Measurements from ENCODE around the gene MT3. TPM values are rescaled to one million over a fixed set of nuclear protein-coding genes. Genes with fewer than 3 reads are reported as not detected.
A peak's percentile ranks its signal among the peaks of the same experiment; 100 is the strongest.

Gene MT3
- total and polyA plus RNA-seq, 2 of the 13 experiments (the other 11 are each of a cell fraction or from before 2014, with no cell fraction given) = not detected

- TF ChIP-seq ARID4A (CRISPR knock-in tag; IDR thresholded peaks at IDR 0.05; ENCODE audit: borderline replicate concordance) (no peak), ZMYM2 (CRISPR knock-in tag; IDR thresholded peaks at IDR 0.05) (no peak), ZNF546 (CRISPR knock-in tag; conservative IDR thresholded peaks at IDR 0.05) (peak; percentile 47; the same call in 1 of the 2 replicates), RARG (CRISPR knock-in tag; IDR thresholded peaks at IDR 0.05; ENCODE audit: low read depth) (no peak), KDM1A (CRISPR knock-in tag; IDR thresholded peaks at IDR 0.05) (no peak), NFIC (IDR thresholded peaks at IDR 0.05; ENCODE audit: low read length) (peak; percentile 58; the same call in 1 of the 2 replicates), ARHGAP35 (CRISPR knock-in tag; IDR thresholded peaks at IDR 0.05; ENCODE audit: borderline replicate concordance) (no peak), SAP130 (CRISPR knock-in tag; IDR thresholded peaks at IDR 0.05; ENCODE audit: low read depth) (peak; percentile 83), ZNF318 (CRISPR knock-in tag; IDR thresholded peaks at IDR 0.05) (0 out of 2 replicates have a peak, but pooled peaks have one; percentile 50), SNAPC2 (CRISPR knock-in tag; IDR thresholded peaks at IDR 0.05) (peak; percentile 64; the same call in 1 of the 2 replicates), PPARG (CRISPR knock-in tag; conservative IDR thresholded peaks at IDR 0.05) (peak; percentile 76), ZNF576 (CRISPR knock-in tag; IDR thresholded peaks at IDR 0.05) (no peak), ZFP62 (CRISPR knock-in tag; IDR thresholded peaks at IDR 0.05) (no peak)
- TF ChIP-seq, protein P1, sequence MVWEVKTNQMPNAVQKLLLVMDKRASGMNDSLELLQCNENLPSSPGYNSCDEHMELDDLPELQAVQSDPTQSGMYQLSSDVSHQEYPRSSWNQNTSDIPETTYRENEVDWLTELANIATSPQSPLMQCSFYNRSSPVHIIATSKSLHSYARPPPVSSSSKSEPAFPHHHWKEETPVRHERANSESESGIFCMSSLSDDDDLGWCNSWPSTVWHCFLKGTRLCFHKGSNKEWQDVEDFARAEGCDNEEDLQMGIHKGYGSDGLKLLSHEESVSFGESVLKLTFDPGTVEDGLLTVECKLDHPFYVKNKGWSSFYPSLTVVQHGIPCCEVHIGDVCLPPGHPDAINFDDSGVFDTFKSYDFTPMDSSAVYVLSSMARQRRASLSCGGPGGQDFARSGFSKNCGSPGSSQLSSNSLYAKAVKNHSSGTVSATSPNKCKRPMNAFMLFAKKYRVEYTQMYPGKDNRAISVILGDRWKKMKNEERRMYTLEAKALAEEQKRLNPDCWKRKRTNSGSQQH (CRISPR knock-in tag; IDR thresholded peaks at IDR 0.05; ENCODE audit: low read depth) = no peak
Measured at GRCh38 chr16:56551796-56552738, 37.3 kb upstream of the MT3 start (continued).

Data from HepG2 (cell line).